GM21576 (cell line): ENCODE results near the gene BMERB1.

Experiments used
- ATAC-seq: cut with Tn5 transposase; IDR thresholded peaks from one replicate; pipeline ENCODE4 v1.9.1; 2021; ENCODE audit warnings: mild to moderate bottlenecking, moderate library complexity; ENCODE audit not compliant: unreplicated experiment

The BMERB1 gene

GRCh38 chr16:15493466-15494180 is 59.2 kb downstream of the BMERB1 start:
- ATAC-seq, result no peak

DNA sequence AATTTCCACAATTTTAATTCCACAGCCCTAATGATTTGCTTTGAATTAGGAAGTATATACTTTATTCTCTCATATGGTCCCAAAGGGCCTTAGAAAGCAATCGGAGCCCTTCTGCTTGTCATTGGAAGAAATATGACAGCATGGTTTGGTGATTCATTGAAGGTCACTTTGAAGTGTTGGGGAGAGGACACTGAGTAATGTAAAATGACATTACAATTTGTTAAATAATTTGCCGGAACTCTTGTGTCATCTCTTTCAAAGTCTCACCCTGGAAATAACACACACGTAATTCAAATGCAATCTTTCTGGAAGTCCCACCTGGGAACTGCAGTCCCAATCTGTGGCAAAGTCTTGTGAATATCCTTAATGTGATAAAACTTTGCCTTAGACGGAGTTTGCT is 59.8 kb downstream of the BMERB1 start:
- ATAC-seq, result no peak

DNA sequence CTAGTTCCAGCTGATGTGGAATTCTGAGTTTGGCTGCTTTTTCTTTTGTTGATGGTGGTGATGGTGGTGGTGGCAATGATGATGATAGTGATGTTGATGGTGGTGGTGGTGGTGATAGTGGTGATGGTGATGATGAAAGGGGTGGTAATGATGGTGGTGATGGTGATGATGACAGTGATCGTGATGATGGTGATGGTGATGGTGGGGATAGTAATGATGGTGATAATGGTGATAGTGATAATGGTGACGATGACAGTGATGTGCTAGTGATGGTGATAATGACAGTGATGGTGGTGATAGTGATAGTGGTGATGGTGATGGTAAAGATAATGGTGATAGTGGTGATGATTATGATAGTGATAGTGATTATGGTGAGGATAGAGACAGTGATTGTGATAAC is 61.5 kb downstream of the BMERB1 start:
- no peak for ATAC-seq

DNA sequence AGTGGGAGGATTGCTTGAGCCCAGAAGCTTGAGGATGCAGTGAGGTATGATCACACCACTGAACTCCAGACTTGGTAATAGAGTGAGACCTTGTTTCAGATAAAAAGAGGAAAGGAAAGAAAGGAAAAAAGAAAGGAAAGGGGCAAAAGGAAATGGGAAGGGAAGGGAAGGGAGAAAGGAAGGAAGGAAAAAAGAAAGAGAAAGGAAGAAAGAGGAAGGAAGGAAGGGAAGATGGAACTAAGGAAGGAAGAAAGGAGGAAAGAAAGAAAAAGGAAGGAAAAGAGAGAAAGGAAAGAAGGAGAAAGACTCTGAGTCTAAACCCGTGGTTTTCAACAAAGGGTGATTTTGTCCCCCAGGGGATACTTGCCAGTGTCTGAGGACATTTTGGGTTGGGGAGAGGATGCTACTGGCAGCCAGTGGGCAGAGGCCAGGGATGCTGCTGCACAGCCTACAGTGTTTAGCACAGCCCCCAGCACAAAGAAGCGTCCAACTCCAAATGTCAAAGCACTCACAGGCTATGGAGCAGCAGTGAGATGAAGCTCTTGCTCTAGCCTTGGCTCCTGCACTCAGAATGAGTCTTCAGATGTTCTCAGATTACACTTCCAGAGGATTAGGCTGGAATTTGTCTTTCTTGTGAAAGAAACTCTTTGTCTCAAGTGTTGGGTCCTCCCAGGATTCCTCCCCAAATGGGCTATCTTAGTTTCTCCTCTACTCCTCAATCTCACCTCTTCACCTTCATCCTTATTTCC is 64.2 kb downstream of the BMERB1 start:
- ATAC-seq, result no peak

GRCh38 chr16:15502041-15502725 is 67.8 kb downstream of the BMERB1 start:
- no peak for ATAC-seq

GRCh38 chr16:15506441-15506840 is 72.1 kb downstream of the BMERB1 start:
- no peak for ATAC-seq

DNA sequence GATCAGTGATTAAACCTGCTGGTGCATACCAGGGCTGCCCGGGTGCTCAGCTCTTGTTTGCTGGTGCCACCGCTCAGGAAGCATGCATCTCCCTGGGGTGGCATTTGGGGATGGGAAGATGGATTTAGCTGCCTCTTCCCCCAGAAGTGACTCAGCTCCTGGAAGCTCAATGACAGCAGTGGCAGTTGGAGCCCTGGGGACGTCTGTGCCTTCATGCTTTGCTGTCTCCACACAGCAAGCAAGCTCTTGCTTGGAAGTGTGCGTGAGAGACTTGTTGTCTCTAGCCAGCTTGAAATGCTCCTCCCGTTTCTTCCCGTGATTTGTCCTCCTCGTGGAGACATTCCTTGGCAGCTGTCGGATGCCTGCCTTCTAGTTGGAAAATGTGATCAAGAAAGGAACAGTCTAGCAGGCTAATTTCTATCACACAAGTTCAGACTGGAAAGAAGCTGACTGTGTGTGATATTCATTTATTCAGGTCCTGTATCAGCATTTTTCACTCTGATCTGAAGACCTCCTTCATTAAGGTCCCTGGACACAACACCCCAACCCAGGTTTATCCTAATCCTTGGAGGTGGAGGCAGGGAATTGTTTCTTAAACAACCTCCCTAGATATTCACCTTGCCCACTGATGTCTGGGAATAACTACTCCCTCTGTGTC is 73.0 kb downstream of the BMERB1 start:
- no peak for ATAC-seq

DNA sequence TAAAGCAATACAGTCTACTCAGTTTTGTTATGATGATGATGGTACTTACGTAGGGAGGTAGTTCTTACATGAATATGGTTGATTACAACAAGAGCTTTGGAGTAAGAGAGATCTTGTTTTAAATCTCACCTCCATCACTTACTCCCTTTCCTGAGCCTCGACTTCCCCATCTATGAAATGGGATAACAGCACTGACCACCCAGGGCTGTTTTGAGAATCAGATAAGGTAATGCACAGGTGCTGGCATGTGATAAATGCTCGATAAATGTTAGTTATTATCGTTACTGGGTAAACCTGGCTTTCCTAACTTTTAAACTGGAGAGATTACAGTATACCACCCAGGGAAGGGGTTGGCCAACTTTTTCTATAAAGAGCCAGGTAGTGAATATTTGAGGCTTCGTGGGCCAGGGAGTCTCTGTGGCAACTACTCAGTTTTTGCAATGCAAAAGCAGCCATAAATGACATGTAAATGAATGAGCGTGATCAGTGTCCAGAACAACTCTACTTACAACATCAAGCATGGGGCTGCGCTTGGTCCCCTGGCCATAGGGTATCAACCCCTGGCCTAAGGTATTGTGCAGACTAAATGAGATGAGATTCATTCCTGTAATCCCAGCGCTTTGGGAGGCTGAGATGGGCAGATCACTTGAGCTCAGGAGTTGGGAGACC is 73.7 kb downstream of the BMERB1 start:
- ATAC-seq, result no peak

GRCh38 chr16:15509051-15509592 is 74.7 kb downstream of the BMERB1 start:
- ATAC-seq, result no peak

DNA sequence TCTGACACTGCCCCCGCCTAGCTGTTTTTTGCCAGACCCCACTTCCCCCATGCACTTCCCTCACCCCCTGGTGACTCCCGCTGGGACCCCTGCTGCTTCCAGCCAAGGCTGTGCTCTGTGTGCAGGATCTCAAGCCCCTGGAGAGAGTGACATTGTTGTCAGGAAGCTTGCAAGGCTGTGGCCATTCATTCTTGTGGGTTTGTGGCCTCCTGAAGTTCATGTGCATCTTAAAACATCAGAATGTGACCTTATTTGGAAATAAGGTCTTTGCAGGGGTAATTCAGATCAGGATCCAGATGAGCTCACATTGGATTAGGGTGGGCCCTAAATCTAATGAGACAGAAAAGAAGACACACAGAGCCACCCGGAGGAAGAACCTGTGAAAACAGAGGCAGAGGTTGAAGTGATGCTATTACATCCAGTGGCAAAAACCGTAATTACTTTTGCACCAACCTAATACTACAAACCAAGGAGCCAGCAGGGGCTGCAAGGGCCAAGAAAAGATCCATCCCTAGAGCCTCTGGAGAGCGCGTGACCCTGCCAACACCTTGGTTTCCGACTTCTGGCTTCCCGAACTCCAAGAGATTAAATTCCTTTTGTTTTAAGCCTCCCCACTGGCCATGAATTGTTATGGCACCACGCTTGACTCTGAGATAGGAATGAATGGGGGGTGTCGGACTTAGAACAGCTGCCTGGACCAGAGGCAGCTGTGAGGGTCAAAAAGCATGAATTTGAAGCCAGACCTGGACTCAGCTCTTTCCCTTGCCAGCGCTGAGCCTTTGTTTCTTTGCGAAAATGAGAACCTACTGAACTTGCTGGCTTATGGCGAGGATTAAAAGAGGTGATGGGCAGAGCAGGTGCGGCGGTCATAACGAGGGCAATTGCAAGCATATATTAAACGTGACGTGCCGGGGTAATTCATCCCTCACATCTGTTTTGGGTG is 75.5 kb downstream of the BMERB1 start:
- ATAC-seq, result no peak

- no peak for ATAC-seq
These were observed 76.6 kb downstream of the BMERB1 start for GRCh38 chr16:15510992-15511391.

DNA sequence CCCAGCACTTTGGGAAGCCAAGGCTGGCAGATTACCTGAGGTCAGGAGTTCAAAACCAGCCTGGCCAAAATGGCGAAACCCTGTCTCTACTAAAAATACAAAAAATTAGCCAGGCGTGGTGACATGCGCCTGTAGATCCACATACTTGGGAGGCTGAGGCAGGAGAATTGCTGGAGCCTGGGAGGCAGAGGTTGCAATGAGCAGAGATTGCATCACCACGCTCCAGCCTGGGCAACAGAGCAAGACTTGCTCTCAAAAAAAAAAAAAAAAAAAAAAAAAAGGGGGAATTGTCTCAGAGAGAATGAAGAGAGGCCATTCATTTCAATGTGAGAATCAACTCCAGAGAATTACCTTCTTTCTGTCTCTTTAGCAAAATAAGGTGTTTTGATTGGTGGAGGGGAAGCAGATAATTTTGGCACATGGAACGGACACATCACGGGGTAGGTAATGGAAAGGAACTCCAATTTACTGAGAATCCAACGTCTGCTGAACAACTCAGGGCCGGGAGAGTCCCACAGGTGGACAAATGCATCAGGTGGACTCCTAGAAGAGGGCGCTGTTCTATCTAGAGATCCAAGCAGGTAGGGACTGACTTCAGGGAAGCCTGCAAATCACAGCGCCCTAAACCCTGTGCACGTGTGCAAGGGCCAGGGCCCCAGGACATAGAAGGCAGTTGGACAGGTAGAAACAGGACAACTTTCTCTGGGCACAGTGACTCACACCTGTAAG is 77.5 kb downstream of the BMERB1 start:
- ATAC-seq, result no peak

DNA sequence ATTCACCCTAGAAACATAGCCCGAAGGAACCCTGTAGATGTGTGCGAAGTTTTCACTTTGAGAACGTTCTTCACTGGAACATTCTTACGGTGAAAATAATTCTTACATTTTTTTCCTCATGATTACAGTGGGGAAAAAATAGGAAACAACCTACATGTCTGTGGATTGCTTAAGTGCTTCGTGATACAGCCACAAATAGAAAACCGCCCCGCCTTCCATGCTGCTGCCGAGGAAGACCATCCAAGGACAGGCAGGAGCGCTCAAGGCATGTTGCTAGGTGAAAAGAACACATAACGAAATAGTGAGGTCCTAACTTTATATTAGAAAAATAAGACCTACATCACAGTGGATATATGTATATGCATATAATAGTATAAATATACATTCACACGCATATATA is 78.8 kb downstream of the BMERB1 start:
- no peak for ATAC-seq

- ATAC-seq, result no peak
These were observed 81.6 kb downstream of the BMERB1 start for GRCh38 chr16:15515992-15516391.

GRCh38 chr16:15516609-15517008 is 82.2 kb downstream of the BMERB1 start:
- no peak for ATAC-seq

DNA sequence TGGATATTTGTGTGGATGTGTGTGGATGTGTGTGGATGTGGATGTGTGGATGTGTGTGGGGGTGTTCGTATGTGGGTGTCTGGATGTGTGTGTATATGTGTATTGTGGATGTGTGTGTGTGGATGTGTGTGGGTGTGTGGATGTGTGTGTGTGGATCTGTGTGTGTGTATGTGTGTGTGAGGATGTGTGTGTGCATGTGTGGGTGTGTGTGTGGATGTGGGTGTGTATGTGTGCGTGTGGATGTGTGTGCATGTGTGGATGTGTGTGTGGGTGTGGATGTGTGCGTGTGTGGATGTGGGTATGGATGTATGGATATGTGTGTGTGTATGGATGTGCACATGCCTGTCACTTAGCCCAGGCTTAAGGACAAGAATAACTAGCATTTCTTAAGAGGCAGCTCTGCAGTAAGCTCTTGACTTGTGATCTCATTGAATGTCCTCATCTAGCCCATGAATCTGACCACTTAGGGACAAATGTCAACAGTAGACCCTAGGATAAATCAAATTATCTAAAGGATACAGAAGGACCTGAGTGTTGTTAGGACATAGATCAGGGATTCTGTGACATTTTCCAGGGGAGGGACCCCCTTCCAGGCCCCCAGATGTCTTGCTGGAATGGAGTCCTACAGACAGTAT is 83.5 kb downstream of the BMERB1 start:
- no peak for ATAC-seq

DNA sequence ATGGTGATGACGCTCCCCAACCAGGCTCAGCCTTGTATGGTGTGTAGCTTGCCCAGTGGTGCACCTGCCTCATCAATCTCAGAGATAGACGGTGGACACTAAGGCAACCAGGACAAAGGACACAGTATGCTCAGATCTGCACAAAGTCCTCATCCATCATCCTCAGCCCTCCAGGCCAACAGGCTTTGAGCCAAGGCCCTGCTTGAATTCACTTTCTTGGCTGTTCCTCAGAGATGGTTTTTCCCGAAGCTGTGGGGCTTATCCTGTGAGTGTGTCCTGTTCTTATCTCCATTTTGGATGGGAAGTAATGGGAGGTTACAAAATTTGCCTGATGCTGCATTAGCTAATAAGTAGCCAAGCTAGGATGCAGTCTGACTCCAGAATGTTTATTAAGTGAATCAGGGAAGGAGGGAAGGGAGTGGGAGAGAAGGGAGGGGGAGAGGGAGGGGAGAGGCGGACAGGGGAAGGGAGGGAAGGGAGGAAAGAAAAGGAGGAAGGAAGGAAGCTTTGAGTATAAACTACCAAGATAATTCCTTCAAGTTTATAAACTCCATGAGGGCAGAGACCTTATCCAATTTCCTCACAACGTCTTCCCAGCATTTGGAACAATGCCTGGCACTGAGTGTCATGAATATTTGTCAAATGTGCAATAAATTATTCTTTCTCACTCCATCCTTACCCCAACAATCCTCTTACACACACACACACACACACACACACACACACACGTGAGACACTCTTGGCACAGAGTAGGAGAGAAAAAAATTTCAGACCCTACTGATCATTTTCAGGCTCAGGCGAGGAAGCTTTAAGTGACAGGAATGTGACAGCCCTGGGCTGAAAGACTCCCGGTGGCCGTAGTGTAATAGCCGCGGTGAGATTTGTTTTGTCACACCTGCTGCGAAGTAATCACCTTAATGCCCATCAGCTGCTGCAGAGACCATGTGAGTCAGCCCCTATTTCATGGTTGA is 84.3 kb downstream of the BMERB1 start:
- no peak for ATAC-seq
